Endodermal cell (in vitro differentiated cells): ENCODE data around the gene RIMS3. TPM values are rescaled to one million over a fixed set of nuclear protein-coding genes. Genes with fewer than 3 reads are reported as not detected.
A peak's percentile ranks its signal among the peaks of the same experiment; 100 is the strongest.

Source experiments
- DNase-seq: peaks from one replicate; pipeline ENCODE4 v3.0.0-alpha.2; 2017
- H3K27ac ChIP-seq: 2 replicates; pipeline ENCODE4 v1.5.1; 2013; ENCODE audit warnings: mild to moderate bottlenecking, low read depth, low read length, moderate library complexity
- H3K27me3 ChIP-seq: 2 replicates; pipeline ENCODE4 v1.6.1; 2013; ENCODE audit warnings: mild to moderate bottlenecking, low read length, moderate library complexity; ENCODE audit not compliant: insufficient read depth, control insufficient read depth, poor library complexity, severe bottlenecking
- H3K36me3 ChIP-seq: 2 replicates; pipeline ENCODE4 v1.7.0; 2013; ENCODE audit warnings: mild to moderate bottlenecking, low read length, moderate library complexity; ENCODE audit not compliant: control insufficient read depth, insufficient read depth
- H3K4me1 ChIP-seq: one replicate; pipeline ENCODE4 v1.7.0; 2013; ENCODE audit warnings: low read length; ENCODE audit not compliant: control insufficient read depth, insufficient read depth
- H3K4me3 ChIP-seq: 2 replicates; pipeline ENCODE4 v1.5.1; 2013; ENCODE audit warnings: mild to moderate bottlenecking, low read length, moderate library complexity
- H3K9ac ChIP-seq: 2 replicates; pipeline ENCODE4 v1.6.1; 2013; ENCODE audit warnings: mild to moderate bottlenecking, low read length, moderate library complexity; ENCODE audit not compliant: poor library complexity, severe bottlenecking; ENCODE audit errors: extremely low read depth
- H3K9me3 ChIP-seq: 2 replicates; pipeline ENCODE4 v1.6.1; 2013; ENCODE audit warnings: mild to moderate bottlenecking, low read length, moderate library complexity; ENCODE audit not compliant: control insufficient read depth
- H3K27ac Mint-ChIP-seq: 2 replicates; pipeline ENCODE4 v1.8.0; 2020; ENCODE audit warnings: mixed read lengths
- H3K27me3 Mint-ChIP-seq: 2 replicates; pipeline ENCODE4 v1.8.0; 2021; ENCODE audit warnings: mild to moderate bottlenecking, mixed read lengths; ENCODE audit not compliant: insufficient read depth
- H3K36me3 Mint-ChIP-seq: 2 replicates; pipeline ENCODE4 v1.8.0; 2020; ENCODE audit warnings: low read depth, mixed read lengths
- H3K4me1 Mint-ChIP-seq: 2 replicates; pipeline ENCODE4 v1.8.0; 2020; ENCODE audit warnings: mixed read lengths
- H3K4me3 Mint-ChIP-seq: 2 replicates; pipeline ENCODE4 v1.8.0; 2020; ENCODE audit warnings: mild to moderate bottlenecking, moderate library complexity, mixed read lengths
- H3K9me3 Mint-ChIP-seq: 2 replicates; pipeline ENCODE4 v1.8.0; 2020; ENCODE audit warnings: mild to moderate bottlenecking, mixed read lengths
- CTCF ChIP-seq: fragments of 200-600 bp; sonication (generic); conservative IDR thresholded peaks from 2 replicates; pipeline ENCODE4 v1.5.0; 2021; ENCODE audit warnings: antibody characterized with exemption, mild to moderate bottlenecking
- WGBS, 2 experiments: methylation state at CpG; one replicate each; pipeline versions ENCODE4 v1.1.5 to v1.1.7; 2013; ENCODE audit warnings: missing lambda C conversion rate in 2 of 2, mixed read lengths in 1 of 2; ENCODE audit not compliant: insufficient coverage in 1 of 2, insufficient read length in 1 of 2; 5-methylcytosine and 5-hydroxymethylcytosine counted together
- total RNA-seq, 2 donors: library from RNA; stranded (reverse); fragmentation: NEBNext Ultra II Directional in 1 of 2; extraction: Animal tissue kit (Norgen Biotek cat#: 25700) in 1 of 2; gene quantifications; 2 replicates in 1 of 2; 3 replicates in 1 of 2; pipeline ENCODE4 v1.2.1, GENCODE V29; 2021

RIMS3 gene
- total RNA-seq, 2 donors from 2014 or later, result 8.0 to 12.0 TPM

- no peak overlapping the region for H3K4me3 Mint-ChIP-seq
- DNase-seq, result no peak
- no peaks in the 10 kb centered on the region for H3K27me3 Mint-ChIP-seq
- H3K27ac Mint-ChIP-seq, result no peak overlapping the region
- H3K4me1 ChIP-seq, result no peaks in the 10 kb centered on the region
- H3K9me3 ChIP-seq, result no peaks in the 10 kb centered on the region
- 86 to 100% methylated on average over 2 to 3 of the region's 3 CpGs for WGBS, 2 experiments
- H3K4me3 ChIP-seq, result no peak overlapping the region
- no peak for TF ChIP-seq CTCF
- no peak overlapping the region for H3K9ac ChIP-seq
- no peaks in the 10 kb centered on the region for H3K27me3 ChIP-seq
- no peaks in the 10 kb centered on the region for H3K36me3 ChIP-seq
- H3K4me1 Mint-ChIP-seq, result no peaks in the 10 kb centered on the region
- no peak overlapping the region for H3K27ac ChIP-seq
- H3K9me3 Mint-ChIP-seq, result no peaks in the 10 kb centered on the region
- H3K36me3 Mint-ChIP-seq, result no peaks in the 10 kb centered on the region
These were observed 27.9 kb downstream of the RIMS3 start for GRCh38 chr1:40637470-40638007.

- H3K4me1 ChIP-seq, result no peaks in the 10 kb centered on the region
- H3K9me3 Mint-ChIP-seq, result no peaks in the 10 kb centered on the region
- no peak overlapping the region for H3K27ac Mint-ChIP-seq
- H3K4me3 Mint-ChIP-seq, result no peak overlapping the region
- no peak overlapping the region for H3K27ac ChIP-seq
- H3K9ac ChIP-seq, result no peak overlapping the region
- WGBS, 2 experiments, result 69 to 79% methylated on average over 2 to 6 of the region's 6 CpGs
- no peaks in the 10 kb centered on the region for H3K27me3 ChIP-seq
- H3K4me3 ChIP-seq, result no peak overlapping the region
- H3K27me3 Mint-ChIP-seq, result no peaks in the 10 kb centered on the region
- peak; percentile 43 for DNase-seq
- H3K36me3 ChIP-seq, result no peaks in the 10 kb centered on the region
- H3K4me1 Mint-ChIP-seq, result no peaks in the 10 kb centered on the region
- H3K9me3 ChIP-seq, result no peaks in the 10 kb centered on the region
- H3K36me3 Mint-ChIP-seq, result no peaks in the 10 kb centered on the region
- TF ChIP-seq CTCF, result no peak
These were observed 28.7 kb downstream of the RIMS3 start for GRCh38 chr1:40636777-40637176.

GRCh38 chr1:40635763-40636500, 29.6 kb downstream of the RIMS3 start:
- H3K4me3 Mint-ChIP-seq, result no peak overlapping the region
- no peaks in the 10 kb centered on the region for H3K9me3 Mint-ChIP-seq
- H3K27me3 Mint-ChIP-seq, result no peaks in the 10 kb centered on the region
- no peaks in the 10 kb centered on the region for H3K36me3 Mint-ChIP-seq
- H3K36me3 ChIP-seq, result no peaks in the 10 kb centered on the region
- no peak overlapping the region for H3K27ac Mint-ChIP-seq
- DNase-seq, result peak; percentile 20
- H3K4me1 Mint-ChIP-seq, result no peaks in the 10 kb centered on the region
- H3K27ac ChIP-seq, result no peak overlapping the region
- H3K9me3 ChIP-seq, result no peaks in the 10 kb centered on the region
- no peak overlapping the region for H3K4me3 ChIP-seq
- 86 to 95% methylated on average over 13 to 25 of the region's 25 CpGs for WGBS, 2 experiments
- H3K9ac ChIP-seq, result no peak overlapping the region
- no peak for TF ChIP-seq CTCF
- no peaks in the 10 kb centered on the region for H3K27me3 ChIP-seq
- no peaks in the 10 kb centered on the region for H3K4me1 ChIP-seq
